ENCODE data around the gene SCP2D1. TPM values are rescaled to one million over a fixed set of nuclear protein-coding genes. Genes with fewer than 3 reads are reported as not detected.

SCP2D1 gene
- total RNA-seq, 1 donor from 2014 or later: not detected

- Mint-ChIP-seq H3K9me3 (ENCODE audit: low read depth) (peaks cover 21% of the 10 kb centered on the region), H3K4me1 (ENCODE audit: low read depth) (peaks cover 16% of the 10 kb centered on the region), H3K36me3 (ENCODE audit: low read depth) (peaks cover 1% of the 10 kb centered on the region), H3K4me3 (ENCODE audit: unreplicated experiment) (no peak overlapping the region), H3K27me3 (ENCODE audit: low read depth) (peaks cover 2% of the 10 kb centered on the region), H3K27ac (ENCODE audit: unreplicated experiment) (no peak overlapping the region)
- TF ChIP-seq CTCF (IDR thresholded peaks at IDR 0.05): no peak
- no peak for DNase-seq (ENCODE audit: low spot score)
These were observed 45.2 kb downstream of the SCP2D1 start for GRCh38 chr20:18858816-18859215.

Other genes with a start within 250 kb of the SCP2D1 start
- gene SMIM26, start 246.4 kb upstream of the SCP2D1 start, total RNA-seq: 37.9 to 47.7 TPM (median 39.6 TPM) in 3 replicates
- gene DTD1, start 225.7 kb upstream of the SCP2D1 start, total RNA-seq: 19.7 to 22.2 TPM (median 21.9 TPM) in 3 replicates

Data from chondrocyte (in vitro differentiated cells).